HG03135 (cell line): Measurements from ENCODE around the gene FAM83G.

ENCODE experiments used
- ATAC-seq: cut with Tn5 transposase; IDR thresholded peaks from one replicate; pipeline ENCODE4 v1.9.1; 2021; ENCODE audit warnings: mild to moderate bottlenecking, moderate library complexity; ENCODE audit not compliant: unreplicated experiment

Gene FAM83G

DNA sequence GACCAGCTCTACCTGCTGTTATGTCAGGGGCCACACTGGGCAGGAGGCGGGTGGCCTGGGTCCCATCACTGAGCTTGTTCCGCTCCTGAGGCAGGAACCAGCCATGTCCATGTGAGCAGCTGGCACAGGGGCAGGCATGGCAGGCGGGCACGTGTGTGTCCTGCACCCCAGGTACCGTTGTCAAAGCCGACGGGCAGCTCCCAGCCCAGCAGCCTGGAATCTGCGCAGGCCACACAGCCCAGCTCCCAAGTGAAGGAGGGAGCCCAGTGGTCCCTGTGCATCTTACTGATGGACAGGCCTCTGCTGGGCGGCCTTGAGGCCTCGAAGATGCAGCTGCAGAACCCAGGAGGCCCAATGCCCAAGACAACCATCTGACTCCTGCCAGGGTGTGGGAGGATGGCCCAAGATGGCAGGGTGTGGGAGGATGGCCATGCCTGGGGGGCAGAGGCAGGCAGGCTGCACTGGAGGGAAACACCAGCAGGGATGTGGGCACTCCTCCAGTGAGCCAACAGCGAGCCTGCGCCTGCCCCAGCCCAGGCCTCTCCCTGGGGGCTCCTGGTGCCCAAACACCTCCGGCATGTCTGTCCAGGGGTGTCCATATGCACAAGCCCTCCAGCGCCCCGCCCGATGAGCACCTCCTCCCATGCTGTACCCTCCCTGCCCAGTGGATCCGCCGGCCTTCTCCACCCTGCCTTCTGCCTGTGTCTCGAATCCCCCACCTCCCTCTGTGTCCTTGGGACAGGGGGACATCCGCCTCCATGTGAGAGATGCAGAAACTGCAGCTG lies 12.8 kb downstream of the FAM83G start:
- ATAC-seq = no peak

DNA sequence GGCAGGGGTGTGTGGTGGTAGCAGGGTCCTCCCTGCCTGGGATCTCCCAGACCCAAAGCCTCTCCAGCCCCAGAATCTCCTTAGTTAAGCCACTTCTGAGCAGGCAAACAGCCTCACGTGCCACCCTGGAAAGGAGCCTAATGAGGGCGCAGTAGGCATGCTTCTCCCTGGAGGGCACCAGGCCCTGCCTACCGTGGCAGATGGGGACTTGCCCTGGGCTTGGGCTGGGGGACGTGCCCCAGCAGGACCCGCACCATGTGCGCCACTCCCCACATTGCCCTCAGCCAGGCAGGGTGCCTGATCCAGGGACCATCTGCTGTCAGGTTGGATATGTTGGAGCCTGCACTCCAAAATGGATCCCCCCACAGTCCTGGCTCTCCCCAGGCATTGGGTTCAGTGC lies 14.2 kb downstream of the FAM83G start:
- ATAC-seq = no peak

DNA sequence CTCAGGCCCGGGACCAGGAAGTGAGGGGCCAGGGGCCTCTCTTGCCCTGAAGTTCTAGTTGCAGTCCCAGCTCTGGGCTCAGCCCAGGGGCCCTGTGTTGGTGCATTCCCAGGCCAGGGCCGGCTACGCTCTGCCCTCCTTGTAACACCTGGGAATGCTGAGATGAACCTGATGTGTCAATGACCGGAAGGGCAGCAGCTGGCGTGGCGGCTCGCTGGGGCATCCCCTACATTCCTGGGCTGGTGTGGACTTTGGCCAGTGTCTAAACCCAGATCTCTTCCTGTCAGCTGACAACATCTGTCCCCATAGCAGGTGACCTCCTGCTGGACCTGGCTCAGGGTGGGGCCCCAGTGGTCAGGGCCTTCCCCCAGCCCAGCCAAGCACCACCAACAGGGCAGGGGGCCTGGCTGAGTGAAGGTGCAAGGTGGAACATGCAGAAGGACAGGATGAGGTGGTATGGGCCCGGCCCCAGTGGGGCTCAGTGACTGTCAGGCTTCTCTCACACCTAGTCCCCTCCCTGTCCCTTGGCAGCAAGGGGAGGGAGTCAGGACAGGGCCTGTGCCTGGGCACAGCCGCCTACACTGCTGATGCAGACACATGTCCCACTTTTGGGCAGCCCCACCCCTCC lies 15.9 kb downstream of the FAM83G start:
- ATAC-seq = no peak

DNA sequence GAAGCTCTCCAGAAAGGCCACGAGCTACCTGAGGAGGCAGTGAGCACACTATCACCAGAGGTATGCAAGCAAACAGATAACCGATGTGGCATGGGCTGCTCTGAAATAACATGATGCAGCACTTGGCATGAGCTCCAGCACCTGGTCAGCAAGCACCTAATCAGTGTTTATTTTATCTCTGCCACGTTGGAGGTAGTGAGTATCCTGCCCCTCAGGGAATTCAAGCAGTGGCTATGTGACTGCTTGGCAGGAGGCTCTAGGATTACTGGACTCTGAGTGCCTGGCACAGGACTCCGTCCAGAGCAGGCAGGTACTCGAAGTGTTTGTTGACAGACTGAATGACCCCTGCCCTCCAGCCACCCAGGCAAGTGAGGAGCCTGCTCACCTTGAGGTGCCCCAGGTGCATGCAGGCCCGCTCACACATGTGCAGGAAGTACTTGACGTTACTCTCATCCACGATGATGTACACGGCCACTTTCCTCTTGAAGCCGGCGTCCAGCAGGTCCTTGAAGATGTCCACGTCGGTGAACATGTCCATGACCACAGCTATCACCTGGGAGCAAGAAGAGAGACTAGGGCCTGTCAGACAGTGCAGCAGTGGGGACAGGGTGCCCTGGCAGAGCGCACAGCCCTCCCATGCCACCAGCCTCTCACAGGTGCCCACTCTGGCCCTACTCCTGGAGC lies 16.6 kb downstream of the FAM83G start:
- no peak for ATAC-seq

DNA sequence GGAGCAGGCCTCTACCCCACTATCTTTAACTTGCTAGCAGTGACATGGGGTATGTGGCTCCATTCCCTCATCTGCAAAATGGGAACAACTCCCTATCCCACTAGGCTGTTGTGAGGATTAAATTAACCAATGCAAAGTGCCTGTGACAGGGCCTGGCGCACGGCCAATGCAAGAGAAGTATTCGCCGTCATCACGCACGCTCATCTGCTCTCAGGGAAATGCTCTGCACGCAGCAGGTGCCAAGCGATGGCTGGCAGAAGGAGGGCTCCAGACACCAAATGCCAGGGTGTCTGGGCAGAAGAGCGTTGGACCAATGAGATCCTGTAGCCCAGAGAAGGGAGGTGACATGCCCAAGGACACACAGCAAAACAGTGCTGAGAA lies 17.3 kb downstream of the FAM83G start:
- no peak for ATAC-seq

DNA sequence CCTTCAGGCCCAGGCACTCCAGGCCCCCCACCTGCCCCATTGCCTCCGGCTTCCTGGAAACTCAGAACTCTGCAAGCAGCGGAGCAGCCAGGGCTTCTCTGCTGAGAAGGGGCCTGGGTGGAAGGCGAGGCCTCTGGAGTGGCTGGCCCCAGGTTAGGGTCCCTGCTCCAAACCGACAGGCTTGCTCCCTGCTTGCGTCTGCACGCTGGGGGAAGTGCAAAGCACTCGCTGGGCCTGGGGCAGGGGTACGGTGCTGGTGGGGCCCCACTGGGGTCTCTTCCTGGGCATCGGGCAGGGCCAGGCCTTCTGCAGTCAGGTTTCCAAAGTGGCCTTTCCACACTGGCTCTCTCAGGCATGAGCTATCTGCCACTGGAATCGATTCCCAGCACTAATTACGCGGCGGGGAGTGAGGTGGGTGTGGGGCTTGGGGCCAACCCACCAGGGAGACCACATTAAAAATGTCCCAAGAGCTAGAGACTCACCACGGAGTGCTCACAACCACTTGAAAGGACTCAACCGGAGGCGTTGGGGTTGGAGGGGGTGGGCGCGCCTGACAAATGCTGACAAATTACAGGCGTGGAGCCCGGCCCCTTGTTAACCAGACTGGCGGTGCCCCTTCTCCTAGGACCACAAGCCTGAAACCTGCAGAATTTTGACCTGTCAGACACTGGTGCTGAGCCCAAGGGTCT lies 17.9 kb downstream of the FAM83G start:
- no peak for ATAC-seq

DNA sequence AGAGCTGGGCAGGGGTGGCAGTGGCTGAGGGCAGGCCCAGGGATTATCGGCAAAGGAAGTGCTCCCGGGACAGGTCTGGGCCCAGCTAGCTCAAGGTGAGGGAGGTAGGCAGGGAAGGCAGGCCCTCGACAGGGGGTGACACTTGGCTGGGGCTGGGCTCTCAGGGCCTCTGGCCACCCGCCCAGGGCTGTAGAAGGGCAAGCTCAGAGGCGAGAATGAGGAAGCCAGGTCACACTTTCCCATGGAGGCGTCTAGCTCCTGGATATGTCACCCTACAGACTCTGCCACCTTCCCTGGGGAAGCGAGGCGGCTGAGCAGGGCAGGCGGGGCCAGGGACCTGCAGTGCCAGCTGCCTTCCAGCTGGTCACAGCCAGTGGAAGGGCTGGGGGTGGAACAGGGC lies 19.1 kb downstream of the FAM83G start:
- ATAC-seq = no peak

DNA sequence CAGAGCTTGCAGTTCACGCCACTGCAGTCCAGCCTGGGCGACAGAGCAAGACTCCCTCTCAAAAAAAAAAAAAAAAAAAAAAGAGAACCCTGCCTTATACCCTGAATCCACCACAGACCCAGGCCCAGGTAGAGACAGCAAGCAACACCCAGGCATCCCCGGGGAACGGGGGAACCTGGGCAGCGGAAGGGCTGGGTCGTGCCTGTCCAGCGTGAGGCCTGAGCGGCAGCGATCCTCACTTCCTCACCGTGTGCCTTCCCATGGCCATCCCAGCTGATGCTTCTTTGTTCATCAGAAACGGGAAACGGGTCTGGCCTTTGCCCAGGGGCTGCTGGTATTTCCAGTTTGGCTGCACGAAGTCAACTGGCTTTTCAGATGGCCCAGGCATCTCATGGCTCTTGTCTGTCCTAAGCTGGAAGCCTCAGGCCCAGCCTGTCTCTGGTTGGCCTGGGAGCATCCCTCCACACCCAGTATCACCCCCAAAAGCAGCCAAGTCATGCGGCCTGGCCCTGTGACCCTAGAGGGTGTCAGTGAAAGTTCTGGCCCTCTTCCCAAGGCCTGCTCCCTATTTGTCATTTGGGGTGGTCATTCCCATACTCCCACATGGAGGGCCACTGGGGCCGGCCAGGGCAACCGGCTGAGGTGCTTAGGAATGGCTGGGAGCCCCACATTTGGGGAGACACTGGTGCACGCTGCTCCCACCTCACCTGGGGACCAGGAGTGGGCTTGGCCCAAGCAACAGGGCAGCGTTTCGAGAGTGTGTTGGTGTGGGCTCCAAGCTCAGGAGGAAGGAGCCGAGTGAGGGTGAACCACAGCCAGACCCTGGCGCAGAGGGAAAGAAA lies 20.1 kb downstream of the FAM83G start:
- no peak for ATAC-seq

DNA sequence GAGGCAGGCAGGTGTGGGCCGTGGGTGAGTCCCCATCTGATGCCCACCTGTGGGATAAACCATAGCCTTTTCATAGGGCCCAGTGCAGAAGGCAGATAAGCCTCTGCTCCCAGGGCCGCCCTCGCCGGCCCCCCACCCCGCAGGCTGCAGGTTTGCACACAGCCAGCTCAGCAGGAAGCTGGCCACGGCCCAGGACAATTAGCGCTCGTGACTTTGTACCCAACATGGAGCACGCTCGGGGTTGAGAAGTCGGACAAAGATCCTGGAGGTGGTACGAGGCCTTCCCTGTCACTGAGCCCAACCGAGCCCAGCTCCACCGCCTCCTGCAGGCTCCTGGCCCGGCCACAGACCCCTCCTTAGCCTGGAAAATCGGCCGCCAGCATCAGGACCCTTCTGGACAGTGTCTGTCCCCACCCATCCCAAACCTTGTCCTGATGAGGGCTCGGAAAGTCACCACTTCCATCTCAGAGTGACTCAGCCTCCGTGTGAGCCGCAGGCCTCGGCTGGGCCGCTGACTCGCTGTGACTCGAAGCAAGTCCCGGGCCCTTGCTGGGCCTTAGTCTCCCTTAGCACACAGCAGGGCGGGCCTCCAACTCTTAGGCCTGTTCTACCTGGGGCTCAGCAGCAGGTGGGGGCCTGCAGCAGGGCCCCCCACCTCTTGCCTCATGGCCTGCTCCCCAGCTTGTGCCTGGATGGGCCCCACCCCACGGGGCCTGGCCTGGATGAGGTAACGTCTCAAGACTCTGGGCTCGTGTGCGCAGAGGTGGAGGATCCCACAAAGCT lies 22.7 kb downstream of the FAM83G start:
- ATAC-seq = no peak

DNA sequence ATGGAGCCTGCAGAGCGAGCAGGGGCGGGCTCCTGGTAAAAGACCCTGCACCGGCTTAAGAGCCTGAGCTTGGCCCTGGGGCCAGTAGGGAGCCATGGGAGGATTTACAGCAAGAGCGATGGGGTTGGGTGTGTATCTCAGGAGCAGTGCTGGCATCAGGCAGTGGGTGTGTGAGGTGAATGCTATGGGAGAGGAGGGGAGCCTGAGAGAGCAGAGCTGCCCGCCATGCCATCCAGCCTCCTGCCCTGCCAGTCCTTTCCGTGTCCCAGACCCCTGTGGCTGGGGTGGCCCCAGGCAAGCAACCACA lies 23.3 kb downstream of the FAM83G start:
- ATAC-seq = no peak

DNA sequence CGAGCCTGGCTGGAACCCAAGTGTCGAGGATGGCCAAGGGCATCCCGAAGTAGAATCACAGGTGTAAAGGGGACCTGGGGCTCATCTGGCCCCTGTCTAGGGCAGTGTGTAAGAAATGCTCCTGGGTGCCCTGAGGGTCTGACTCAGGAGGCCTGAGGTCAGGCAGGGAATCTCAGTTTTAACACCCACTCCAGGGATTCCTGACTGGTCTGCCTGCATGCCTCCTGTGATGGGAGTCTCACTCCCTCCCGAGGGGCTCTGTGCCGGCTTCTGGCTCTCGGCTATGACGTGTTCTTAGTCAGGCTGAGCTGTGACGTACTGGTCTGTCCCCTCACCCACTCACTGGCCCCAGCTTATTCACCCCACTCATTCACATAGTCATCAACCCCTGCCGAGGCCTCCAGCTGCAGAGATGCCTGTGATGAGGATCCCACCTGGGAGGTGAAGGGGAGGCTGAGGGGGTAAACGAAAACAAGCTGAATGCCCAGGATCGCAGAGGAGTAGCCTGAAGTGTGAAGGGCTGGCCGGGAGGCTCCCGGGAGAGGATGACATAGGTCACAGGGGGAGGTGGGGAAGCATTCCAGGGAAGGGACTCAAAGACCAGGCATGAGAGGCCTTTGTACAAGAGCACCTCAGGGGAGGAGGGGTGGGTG lies 23.8 kb downstream of the FAM83G start:
- ATAC-seq = no peak

DNA sequence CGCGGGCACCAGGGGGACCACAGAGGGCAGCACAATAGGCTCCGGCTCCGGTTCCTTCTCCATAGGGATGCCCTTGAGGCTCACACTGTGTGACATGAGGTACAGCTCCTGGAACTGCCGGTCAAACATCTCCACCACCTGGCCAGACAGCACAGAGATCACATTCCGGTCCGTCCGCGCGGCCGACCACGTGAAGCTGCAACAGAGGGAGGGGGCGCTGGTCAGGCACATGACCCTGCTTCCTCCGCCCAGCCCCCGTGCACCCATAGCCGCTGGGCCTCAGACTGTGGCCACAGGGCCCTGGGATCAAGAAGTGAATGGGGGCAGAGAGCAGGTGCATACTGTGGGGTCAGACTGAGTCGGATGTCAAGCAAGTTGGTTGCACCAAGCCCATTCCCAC lies 25.9 kb downstream of the FAM83G start:
- ATAC-seq = no peak

DNA sequence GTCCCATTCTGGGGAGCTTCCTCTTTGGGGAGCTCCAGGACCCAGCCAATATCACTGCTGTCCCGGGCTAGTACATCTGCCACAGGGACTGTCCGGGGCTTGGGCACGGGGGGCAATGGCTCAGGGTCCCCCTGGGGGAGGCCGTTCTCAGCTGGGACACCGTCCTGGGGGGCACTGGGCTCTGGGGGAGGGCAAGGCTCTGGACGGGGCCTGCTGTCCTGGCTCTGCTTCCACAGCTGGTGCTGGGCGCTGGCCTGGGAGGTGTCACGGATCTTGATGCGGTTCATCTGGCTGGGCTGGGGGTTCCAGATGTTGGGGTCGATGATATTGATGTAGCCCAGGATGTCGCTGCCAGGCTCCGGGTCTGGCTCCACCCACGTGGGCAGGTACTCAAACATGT lies 26.5 kb downstream of the FAM83G start:
- no peak for ATAC-seq

DNA sequence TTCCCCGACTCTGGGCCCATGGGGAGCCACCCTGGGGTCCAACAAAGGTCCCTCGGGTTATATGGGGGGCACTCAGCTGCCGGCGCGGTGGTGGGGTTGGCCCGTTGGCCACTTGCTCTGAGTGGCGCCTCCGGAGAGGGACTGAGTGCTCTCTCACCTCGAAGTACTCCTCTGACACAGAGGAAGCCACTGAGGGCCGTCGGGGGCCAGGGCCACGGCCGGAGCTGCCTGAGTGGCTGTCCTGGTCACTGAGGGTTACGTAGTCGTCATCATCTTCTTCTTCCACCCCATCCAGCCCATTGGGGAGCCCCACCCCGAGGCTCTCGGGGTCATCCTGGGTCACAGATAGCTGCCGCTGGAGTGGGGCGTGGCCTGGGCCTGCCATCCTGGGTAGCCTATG lies 26.9 kb downstream of the FAM83G start:
- no peak for ATAC-seq

DNA sequence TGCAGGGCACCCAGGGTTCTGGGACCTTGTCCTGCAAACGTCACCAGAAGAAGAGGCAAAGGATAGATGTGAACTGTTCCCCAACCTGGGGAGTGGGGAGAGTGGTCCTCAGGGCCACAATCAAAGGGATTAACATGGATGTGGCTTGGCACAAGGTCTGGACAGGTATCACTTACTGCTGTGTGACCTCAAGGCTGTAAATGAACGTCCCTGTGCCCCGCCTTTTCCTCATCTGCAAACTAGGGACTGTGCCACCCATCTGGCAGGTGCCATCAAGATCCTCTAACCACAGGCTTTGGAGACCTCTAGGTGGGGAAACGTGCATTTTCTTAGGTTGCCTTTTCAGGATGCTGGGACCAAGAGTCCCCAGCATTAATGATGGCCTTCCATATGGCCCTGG lies 27.5 kb downstream of the FAM83G start:
- ATAC-seq = no peak

DNA sequence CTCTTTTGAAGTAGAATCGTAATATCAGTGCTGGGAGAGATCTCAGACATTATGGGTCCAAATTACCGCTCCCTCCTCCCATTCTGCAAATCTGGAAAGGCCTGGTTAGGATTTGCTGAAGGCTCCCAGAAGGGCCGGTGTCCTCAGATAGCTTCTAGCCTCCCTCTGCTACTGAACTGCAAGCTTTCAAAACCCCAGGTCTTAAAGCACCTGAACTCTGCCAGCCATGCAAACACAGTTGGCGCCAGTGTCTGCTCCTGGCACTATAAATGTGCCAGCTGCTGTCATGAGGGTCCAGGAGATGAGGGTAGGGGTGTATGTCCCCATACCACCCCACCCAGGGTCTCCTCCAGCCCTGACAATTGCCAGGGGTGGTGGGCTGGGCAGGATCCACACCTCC lies 28.4 kb downstream of the FAM83G start:
- ATAC-seq = no peak

DNA sequence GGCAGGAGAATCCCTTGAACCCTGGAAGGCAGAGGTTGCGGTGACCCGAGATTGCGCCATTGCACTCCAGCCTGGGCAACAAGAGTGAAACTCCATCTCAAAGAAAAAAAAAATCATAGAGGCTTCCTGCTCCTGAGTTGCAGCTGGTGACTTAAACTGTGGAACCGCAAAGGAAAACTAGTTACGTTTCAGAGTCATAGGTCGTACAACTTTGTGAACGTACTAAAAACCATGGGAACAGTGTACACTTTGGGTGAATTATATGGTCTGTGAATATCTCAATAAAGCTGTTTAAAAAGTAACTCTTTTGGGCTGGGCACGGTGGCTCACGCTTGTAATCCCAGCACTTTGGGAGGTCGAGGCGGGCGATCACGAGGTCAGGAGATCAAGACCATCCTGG lies 29.0 kb downstream of the FAM83G start:
- no peak for ATAC-seq

DNA sequence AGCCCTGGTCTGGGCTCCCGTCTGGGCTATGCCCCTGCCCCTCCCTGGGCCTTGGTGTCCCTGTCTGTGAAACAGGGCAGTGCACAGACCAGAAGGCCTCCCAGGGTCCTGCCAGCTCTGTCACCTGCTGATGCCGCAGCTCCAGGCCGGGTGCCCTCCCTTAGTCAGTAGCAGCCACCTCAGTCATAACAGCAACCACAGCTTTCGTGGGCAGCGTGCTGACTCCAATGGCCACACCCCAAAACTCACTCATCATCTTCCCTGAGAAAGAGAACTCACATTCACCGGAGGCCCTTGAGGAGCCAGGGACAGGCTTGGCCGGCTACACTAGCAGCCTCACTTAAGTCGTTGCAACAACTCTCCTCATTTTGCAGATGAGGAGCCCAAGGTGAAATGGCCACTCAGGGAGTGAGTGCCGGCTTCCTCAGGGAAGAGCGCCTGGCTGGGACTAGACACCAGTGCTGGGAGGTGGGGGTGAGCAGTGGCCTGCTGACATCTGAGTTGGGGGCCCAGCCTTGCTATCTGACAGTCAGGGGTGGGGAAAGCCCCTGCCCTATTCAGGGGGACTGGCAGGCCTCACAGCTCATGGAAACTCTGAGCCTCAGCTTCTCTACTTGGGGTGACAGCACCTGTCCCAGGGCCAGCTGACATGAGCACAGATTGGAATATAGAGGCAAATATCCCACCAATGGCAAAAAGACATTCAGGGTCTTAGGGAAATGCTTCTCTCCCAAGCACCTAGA lies 30.0 kb downstream of the FAM83G start:
- no peak for ATAC-seq

DNA sequence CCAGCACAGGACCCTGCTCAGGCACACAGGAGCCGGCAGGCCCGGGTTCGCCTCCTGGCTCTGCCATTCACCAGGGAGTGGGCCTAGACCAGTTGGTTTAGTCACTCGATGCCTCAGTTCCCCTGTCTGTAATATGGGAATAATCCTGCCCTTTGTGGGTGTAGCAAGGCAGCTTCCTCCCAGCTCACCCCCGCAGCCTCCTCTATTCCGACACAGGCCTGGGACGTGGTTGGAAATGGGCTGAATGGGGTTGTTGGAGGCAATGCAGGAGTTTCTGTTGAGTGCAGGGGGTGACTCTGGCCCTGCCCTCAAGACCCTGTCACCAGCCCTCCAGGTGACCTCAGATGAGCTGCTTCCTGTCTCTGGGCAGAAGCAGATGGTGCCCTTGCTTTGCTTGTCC lies 32.8 kb downstream of the FAM83G start:
- no peak for ATAC-seq
